Left kidney (tissue), 8 donors: ENCODE measurements around the gene CDK11A. TPM values are rescaled to one million over a fixed set of nuclear protein-coding genes. Genes with fewer than 3 reads are reported as not detected.
A peak's percentile ranks its signal among the peaks of the same experiment; 100 is the strongest.

Source experiments
- DNase-seq: peaks from one replicate; pipeline ENCODE4 v3.0.0-alpha.2; 2013
- long read RNA-seq, 8 donors: transcript quantifications; one replicate each; lab custom pipeline, GENCODE V29; 2026
- polyA plus RNA-seq: library from polyadenylated mRNA; unstranded; fragments of 120-200 nt; gene quantifications from one replicate; pipeline ENCODE4 v1.2.1, GENCODE V29; 2013; ENCODE audit not compliant: insufficient read length

Gene CDK11A
- 33.9 TPM for polyA plus RNA-seq
- long read RNA-seq, donor 1, partial matches to known transcripts = 12 of 14 reads
- long read RNA-seq, donor 1, other reads (novel, unspliced or antisense) = 0 of 14 reads
- long read RNA-seq, donor 2, partial matches to known transcripts = 10 of 10 reads
- long read RNA-seq, donor 2, other reads (novel, unspliced or antisense) = 0 of 10 reads
- long read RNA-seq, donor 3 = 0 reads
- long read RNA-seq, donor 4 = 0 reads
- long read RNA-seq, donor 5, partial matches to known transcripts = 8 of 9 reads
- long read RNA-seq, donor 5, other reads (novel, unspliced or antisense) = 0 of 9 reads
- long read RNA-seq, donor 6, partial matches to known transcripts = 6 of 6 reads
- long read RNA-seq, donor 6, other reads (novel, unspliced or antisense) = 0 of 6 reads
- long read RNA-seq, donor 7, partial matches to known transcripts = 0 of 3 reads
- long read RNA-seq, donor 7, other reads (novel, unspliced or antisense) = 0 of 3 reads
- long read RNA-seq, donor 8, partial matches to known transcripts = 0 of 1 reads
- long read RNA-seq, donor 8, other reads (novel, unspliced or antisense) = 0 of 1 reads

- DNase-seq = peak; percentile 99
These were observed at the start of gene CDK11A for GRCh38 chr1:1724035-1724864. Gene CDK11A (minus strand): TSS chr1:1724357. CDS start chr1:1722818, 1,539 bp downstream.

- no peak for DNase-seq
These were observed 49.7 kb upstream of the CDK11A start for GRCh38 chr1:1773874-1774273.

- DNase-seq = no peak
These were observed 46.9 kb upstream of the CDK11A start for GRCh38 chr1:1771096-1771495.

DNA sequence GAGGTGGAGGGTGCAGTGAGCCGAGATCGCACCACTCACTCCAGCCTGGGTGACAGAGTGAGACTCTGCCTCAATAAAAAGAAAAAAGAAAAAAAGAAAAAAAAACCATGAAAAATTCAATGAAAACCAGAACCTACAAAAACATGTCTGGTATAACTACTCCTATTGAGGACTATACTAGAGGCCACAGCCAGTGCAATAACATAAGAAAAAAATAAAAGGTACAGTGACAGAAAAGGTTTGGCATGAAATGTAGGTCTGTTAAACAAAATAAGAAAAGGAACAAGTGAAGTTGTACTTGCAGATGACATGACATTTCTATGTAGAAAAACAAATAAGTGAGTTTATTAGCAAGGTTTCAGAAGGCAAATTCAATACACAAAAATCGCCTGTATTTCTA, 45.9 kb upstream of the CDK11A start:
- no peak for DNase-seq

GRCh38 chr1:1768249-1768992, 44.3 kb upstream of the CDK11A start:
- no peak for DNase-seq

DNA sequence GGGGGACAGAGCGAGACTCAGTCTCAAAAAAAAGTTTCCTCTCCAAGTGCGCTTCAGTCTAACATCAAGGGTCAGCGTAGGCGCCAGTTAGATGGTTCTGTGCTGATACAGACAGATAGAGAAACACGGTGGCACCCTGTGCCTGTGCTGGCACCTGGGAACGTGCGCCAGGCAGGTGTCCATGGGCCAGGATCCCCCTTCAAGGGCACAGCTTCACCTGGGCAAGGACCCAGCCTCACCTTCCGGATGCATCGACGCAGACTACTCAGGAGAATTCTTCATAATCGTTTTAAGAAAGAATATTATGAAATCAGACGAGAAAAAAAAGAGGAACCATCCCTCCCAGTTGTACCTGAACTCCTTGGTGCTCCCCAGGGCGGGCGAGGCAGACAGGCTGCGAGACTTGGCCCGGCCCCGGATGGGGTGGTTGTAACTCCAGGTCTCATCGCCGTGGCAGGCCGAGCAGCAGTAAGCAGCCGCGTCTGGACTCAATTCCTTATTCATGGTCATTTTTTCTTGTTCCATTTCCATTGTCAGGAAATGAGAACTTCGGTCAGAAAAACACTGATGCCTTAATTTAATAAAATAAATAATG, 40.8 kb upstream of the CDK11A start:
- DNase-seq = no peak

DNA sequence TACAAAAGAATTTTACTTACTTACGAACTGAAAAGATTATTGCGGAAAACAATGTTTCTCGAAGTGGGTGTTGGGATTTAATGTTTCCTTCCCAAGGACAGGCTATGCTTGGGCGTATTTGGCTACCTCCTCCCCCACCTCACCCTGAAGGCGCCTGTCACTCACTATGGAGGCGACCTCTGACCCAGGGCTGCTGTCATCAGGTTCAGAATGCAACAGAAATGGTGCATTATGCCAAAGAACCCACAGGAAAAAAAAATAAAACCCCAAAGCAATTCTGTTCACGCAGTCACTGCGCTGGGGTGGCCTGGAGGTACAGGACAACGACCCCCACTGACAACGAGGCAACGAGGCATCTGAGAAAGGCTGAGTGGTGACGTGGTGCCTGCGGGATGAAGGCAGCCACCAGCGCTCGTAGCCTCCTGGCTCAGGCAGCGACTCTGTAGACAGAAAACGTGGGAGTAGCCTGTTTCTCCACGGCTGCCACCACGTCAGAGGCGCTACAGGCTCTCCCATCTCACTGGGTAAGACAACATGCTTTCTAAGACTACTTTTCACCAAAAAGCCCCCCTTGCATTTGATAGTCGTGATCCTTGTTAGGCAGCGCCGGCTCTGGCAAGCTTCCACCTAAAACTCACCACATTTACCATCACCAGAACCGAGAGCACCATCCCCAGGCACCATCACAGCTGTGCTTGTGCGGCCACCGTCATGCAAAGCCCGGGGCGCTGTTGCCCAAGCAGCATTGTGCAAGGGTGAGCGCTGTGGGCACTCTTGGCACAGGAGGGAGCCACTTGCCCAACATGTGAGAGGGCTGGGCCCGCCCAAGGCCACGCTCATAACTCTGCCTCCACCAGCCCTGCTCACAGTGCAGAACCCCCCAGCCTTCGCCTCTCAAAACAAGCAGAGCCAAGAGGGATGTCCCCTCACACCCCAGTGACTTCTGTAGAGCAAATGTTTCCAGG, 39.8 kb upstream of the CDK11A start:
- no peak for DNase-seq

DNA sequence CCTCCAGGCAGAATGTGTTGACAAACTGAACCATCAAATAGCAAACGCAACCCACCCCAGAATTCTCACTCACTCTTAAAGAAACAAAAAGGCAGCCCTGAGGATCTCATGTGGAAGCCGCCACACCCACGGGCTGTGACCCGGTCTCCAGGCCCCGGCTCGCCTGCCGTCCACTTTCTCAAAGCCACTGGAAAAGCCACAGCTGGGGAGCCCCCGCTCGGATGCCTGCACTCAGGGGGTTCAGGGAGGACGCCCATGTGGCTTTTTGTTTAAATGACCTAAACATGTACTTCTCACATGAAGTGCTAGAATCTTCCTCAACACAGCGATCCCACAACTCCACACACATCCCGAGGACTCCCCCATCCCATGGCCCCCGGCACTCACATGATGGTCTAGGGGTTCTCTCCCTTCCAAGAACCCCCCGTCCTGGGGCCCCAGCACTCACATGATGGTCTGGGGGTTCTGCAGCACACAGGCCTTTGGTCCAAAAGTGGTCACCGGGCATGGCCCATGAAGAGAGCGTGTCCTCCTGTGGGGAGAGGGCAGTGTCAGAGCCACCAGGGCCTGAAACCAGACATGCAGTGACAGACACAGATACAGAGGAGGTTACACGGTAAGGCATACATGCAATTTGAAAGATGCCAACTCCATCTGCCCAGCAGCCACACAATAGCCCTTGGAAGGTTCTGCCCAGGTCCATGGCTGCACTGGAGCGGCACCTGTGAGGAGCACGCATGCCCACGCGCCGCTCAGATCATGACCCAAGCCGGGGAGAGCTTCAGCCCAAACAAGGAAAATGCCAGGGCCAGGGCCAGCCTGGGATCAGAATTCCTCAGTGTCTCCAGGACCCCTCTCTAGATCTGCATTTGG, 37.6 kb upstream of the CDK11A start:
- no peak for DNase-seq

DNA sequence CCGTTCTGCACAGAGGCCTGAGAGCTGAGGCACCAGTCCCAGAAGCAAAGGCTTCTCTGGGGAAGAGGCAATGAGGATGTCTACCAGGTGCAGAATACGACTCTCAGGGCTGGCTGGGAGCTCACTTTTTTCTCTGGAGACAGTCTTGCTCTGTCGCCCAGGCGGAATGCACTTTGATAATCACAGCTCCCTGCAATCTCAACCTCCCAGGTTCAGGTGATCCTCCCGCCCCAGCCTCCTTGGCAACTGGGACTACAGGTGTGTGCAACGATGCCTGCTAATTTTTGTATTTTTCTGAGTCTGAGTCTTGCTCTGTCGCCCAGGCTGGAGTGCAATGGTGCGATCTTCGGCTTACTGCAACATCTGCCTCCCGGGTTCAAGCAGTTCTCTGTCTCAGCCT, 36.6 kb upstream of the CDK11A start:
- DNase-seq = no peak

DNA sequence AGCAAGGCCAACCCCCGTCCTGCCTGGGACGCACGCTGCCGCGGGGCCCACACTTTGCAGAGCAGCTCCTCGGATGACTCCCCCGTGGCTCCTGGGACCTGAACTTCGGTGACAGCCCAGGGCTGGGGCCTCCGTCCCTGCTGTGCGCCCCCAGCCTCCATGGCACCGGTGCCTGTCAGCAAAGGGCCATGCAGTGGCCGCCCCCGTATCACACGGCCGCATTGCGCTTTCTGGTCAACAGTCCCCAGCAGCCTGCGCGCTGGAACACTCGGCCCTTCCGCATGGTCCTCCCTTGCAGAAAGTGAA, 36.1 kb upstream of the CDK11A start:
- DNase-seq = no peak

GRCh38 chr1:1759456-1760344, 35.5 kb upstream of the CDK11A start:
- DNase-seq = no peak

DNA sequence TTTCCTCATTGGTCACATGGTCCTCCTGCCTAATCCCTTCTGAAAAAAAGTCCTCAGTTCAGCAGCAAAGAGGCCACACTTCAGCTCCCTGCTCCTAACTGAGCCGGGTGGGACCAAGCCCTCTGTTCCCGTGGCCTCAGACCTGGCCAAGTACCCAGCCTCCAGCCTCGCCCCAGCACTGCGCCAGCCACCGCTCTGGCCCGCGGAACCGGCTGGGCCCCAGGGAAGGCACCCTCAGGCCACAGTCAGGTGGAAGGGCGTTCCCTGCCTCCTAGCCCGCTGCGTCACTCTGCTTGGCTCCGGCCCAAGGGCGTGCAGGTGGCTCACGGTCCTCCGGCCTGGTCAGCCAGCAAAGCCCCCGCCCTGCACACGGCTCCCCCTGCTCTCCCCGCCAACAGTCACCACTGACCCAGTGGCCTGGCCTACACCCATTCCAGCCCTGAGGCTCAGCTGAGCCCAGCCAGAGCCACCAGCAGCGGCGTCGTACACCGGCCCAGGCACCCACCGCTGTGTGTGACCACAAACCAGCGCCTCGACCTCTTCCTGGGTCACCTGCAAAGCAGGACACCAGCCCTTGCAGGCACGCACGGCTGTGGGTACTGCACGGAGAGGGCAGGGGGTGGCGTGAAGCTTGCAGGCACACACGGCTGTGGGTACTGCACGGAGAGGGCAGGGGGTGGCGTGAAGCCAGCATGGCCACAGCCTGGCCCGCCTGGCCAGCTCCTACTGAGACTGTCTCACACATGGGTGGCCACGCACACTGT, 34.7 kb upstream of the CDK11A start:
- no peak for DNase-seq

DNA sequence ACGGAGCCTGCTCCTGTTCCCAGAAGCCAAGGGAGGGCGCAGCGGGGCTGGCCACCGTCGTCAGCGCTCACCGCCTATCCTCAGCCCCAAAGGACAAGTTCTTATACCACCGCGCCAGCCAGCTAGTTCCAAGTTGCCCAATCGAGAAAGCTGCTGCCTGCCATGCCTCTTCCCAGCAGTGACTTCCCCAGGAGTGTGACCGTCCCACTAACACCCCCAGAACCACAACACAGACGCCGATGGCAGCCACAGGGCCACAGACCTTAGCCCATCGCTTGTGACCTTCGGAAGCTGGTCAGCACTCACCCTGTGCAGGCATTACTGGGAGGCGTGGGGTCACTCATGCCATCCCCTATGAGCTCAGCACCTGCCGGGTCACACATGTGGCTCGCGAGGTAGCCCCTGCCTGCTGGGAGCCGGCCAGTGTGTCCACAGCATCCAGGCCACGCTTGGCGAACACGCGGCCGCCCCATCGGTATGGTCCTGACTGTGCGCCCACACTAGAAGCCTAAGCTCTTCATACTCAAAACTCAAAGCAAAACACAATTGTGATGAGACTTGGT, 34.0 kb upstream of the CDK11A start:
- DNase-seq = no peak

GRCh38 chr1:1757422-1758058, 33.4 kb upstream of the CDK11A start:
- no peak for DNase-seq

DNA sequence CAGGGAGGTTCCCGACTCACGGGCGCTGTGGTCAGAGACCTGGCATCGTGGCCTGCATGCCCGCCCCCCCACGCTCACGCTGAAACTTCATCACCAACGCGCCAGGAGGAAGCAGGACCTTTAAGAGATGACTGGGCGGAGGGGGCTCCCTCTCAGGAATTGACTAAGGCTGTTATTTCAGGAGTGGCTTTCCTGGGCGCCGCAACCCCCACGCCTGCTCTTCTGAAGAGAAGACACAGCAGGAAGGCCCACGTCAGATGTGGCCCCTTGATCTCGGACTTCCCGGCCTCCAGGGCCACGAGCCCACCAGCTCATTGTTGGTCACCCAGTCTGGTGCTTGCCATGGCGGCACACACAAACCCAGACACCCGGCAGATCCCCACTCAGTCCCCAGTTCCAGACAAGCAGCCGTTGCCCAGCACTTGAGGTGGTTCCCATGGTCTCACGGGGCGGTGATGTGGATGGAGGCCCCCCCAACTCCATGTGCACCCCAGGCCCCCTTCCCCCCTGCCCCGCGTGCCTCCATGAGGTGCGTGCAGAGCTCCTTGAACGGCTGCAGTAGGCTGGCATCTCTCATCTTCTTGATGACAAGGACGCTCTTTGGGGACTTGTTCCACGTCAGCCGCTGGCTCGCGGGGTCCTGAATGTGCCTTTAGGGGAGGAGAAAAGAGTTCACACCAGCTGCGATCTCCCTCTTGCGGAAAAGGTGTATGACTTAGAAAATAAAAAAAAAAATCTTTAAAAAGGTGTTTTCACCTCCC, 32.7 kb upstream of the CDK11A start:
- DNase-seq = no peak

DNA sequence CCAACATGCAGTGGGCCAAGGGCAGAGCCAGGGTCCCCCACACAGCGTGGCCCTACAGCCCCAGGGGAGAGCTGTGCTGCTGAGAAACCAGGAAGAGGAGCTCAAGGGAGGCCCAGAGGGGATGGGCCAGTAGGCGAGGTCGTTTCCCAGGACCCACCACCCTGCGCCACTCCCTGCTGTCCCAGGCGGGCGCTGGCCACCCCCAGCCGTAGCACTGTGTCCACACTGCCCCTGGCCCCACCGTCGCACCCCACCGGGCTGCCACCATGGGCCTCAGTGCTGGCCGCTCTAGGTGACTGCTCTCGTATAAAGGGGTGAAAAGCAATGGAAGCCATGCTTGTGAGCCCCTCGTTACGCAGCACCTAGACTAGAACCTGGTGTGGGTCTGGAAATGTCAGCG, 31.7 kb upstream of the CDK11A start:
- no peak for DNase-seq
